GM21447 (cell line): ENCODE measurements around the gene KYAT1.

Experiments used
- ATAC-seq: cut with Tn5 transposase; IDR thresholded peaks from one replicate; pipeline ENCODE4 v1.9.1; 2021; ENCODE audit not compliant: unreplicated experiment

The KYAT1 gene

DNA sequence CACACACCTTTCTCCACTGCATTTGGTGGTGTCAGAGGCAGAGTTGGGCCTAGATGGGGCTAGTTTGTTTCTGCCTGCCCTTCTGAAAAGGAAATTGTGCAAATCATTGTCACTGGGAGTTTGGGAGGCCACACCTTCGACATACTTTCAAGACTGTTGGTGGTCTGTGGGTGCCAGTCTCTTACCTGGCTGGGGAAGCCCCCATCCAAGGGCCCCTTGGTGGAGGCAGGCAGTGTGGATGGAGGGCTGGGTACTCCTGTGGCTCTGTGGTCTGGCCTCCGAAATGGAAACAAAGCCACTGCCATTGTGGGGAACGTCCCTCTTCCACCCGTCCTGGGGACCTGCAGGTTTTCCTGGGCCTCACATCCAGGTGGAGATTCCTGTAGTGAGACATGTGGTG is 28.1 kb upstream of the KYAT1 start:
- no peak for ATAC-seq

DNA sequence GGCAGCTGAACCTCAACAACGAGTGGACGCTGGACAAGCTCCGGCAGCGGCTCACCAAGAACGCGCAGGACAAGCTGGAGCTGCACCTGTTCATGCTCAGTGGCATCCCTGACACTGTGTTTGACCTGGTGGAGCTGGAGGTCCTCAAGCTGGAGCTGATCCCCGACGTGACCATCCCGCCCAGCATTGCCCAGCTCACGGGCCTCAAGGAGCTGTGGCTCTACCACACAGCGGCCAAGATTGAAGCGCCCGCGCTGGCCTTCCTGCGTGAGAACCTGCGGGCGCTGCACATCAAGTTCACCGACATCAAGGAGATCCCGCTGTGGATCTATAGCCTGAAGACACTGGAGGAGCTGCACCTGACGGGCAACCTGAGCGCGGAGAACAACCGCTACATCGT is 26.6 kb upstream of the KYAT1 start:
- no peak for ATAC-seq

DNA sequence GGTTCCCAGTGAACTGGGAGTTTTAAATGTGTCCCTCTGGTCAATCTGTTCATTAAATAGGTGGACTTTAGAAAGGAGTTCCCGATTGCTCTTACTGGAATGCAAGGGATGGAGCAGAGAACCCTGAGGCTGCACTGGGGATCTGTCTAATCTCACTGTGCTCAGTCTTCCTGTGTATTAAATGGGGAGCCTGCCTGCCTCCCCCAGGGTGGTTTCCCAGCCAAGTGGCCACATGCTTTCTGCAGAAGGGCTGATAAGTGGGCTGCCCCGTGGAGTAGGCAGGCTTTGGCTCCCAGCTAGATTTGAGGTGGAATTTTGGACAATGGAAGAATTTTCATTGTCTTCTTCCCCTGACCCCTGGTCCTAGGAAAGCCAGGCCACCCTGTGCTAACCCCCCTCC is 25.0 kb upstream of the KYAT1 start:
- no peak for ATAC-seq

DNA sequence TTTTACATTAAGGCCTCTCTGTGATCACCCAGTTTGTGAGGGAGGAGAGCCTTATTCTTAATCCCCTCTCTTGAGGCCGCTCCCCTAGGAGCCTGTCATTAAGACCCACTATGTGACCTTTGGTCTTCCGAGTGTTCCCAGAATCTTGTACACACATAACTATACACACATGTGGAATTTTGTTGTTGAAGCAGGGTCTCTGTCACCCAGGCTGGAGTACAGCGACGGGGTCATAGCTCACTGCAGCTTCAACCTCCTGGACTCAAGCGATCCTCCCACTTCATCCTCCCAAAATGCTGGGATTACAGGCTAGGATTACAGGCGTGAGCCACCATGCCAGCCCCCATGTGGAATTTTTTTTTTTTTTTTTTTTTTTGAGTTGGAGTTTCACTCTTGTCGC is 24.2 kb upstream of the KYAT1 start:
- ATAC-seq = no peak

DNA sequence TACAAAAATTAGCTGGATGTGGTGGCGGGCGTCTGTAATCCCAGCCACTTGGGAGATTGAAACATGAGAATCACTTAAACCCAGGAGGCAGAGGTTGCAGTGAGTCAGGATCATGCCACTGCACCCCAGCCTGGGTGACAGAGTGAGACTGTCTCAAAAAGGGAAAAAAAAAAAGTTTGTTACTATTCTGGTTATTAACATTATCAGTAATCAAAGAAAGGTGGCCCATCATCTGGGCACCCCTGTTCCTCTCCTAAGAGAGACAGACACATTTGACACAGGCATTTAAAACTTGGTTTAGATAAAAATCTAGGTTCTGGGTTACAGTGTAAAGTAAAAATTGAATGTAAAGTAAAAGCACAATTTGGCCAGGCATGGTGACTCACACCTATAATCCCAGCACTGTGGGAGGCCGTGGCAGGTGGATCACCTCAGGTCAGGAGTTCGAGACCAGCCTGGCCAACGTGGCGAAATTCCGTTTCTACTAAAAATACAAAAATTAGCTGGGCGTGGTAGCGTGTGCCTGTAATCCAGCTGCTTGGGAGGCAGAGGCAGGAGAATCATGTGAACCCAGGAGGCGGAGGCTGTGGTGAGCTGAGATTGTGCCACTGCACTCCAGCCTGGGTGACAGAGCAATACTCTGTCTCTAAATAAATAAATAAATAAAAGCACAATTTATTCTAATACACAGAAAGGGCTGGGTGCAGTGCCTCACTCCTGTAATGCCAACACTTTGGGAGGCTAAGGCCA is 22.3 kb upstream of the KYAT1 start:
- ATAC-seq = no peak

DNA sequence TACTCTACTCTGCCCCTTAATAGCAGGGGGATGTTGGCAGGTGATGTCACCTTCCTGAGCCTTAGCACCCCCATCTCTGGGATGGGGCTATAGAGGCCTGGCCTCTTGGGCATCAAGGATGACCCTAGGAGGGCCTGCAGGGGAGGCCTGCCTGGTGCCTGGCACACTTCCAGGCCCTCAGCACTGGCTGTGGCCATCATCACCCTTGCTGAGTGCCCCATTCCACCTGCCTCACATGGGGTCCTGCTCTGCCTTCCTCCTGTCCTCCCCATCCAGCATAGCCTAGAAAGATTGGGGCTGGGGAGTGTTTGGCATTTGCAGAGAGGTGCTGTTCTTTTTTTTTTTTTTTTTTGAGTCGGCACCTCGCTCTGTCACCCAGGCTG is 21.3 kb upstream of the KYAT1 start:
- ATAC-seq = no peak

DNA sequence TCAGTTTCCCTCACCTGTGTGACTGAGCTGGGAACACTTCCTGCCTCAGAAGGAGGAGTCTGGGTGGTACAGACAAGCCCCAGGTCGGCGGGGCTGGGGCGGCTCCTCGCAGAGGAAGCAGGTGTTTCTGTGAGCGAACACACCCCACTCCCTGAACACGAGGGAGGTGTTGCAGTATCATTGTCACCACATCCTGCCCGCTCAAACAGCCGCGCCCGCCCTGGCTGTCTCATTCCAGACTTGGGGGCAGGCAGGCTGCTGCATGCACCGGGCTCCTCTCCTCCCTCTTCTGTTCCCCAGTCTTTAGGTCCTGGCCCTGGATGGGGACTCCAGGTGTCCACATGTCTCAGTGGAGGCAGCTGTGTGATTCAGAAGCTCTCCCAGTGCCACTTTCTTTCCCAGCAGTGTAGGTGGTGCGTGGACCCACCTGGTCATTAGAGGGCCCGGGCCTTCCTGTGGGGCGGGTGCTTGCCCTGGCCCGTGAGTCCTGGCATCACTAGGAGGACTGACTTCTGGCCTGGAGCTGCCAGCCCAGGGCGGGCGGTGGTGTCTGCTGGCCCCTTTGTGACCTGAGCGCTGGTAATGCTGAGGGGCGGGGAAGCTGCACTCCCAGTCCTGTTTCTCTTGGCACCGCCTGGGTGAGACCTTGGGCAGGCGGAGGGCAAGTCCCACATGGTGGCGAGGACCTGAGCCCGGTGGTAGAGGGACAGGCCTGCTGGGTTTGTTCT is 20.8 kb upstream of the KYAT1 start:
- ATAC-seq = peak; percentile 89

DNA sequence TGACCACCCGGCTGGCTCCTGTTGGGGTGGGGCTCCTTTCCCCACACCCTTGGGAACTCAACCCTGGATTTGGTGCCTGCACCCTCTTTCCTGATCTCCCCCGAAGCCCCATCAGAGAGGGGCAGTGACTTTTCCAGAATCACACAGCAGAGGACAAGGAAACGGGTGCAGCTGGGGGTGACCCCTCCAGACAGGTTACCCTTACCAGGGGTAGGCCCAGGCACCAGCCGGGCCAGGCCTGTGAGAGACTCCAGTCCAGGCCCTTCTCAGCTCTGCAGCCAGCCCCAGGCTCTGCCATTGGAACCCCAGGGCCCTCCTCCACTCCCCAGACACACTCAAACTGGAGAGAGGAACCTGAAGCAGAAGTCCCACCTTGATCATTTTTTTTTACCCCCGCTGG is 20.1 kb upstream of the KYAT1 start:
- no peak for ATAC-seq

DNA sequence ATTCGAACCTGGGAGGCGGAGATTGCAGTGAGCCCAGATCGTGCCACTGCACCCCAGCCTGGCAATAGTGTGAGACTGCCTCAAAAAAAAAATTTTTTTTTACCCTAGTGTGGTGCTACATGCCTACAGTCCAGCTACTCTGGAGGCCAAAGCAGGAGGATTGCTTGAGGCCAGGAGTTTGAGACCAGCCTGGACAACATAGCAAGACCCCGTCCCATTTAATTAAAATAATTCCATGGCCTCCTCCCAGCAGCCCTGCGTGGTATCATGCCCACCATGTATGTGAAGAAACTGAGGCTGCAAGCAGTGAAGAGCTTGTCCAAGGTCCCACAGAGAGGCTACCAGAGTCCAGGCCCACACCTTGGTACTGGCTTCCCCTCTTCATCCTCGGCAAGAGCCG is 19.6 kb upstream of the KYAT1 start:
- no peak for ATAC-seq

DNA sequence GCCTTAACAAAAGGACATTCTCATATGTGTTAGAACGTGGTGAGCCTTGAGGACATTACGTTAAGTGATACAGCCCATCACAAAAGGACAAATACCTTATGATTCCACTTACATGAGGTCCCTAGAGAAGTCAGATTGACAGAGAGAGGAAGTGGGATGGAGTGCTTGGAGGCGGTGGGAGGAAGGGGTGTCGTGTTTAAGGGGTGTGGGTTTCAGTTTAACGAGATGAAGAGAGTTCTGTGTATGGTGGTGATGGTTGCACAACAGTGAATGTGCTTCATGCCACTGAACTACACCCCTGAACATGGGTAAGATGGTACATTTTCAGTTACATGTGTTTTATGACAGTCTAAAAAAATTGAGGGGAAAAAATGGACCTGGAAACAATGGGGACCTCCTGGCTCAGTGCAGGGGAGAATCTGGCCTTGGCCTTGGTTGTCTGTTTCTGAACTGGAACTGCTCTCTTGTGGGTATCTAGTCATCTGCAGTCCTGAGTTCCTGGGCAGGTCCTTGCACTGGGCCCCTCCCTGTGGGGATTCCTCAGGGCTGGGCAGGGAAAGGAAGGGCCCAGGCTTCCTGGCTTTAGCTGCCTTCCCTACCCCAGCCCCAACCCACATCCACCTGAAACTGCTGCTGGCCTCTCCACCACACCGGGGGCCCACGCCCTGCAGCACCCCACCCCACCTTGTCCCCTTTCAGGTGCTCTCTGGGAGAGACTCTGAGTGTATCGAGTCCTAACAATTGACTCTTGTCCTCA is 18.0 kb upstream of the KYAT1 start:
- ATAC-seq = no peak

DNA sequence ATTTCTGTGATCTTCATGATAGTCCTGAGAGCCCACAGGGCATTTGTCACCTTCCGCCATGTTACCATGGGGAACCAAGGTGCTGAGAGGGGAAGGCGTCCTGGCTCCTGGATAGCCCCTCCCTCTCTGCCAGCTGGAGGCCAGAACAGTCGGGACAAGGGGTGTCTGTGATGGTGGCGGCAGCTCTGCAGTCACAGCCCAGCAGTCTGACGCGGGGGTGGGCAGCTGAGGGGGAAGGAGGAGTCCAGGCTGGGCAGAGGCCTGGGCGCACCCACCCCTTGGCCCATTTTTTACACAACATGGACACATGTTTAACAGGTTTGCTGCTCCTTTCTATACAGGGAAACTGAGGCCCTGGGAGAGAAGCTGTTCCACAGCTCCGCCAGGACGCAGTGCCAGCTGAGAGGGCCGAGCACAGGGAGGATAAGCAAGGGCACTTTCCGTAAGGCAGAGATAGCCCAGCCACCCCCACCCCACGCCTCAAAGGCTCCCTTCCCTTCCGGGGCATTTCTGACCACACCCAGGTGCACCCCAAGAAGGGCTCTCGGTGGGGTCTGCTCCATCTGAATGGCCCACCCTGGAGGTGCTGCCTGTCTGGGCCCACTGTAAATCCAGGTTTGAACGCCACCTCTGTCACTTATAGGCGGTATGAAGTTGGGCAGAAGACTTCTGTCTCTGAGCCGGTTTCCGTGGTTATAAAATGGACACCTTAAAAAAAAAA is 17.3 kb upstream of the KYAT1 start:
- no peak for ATAC-seq

DNA sequence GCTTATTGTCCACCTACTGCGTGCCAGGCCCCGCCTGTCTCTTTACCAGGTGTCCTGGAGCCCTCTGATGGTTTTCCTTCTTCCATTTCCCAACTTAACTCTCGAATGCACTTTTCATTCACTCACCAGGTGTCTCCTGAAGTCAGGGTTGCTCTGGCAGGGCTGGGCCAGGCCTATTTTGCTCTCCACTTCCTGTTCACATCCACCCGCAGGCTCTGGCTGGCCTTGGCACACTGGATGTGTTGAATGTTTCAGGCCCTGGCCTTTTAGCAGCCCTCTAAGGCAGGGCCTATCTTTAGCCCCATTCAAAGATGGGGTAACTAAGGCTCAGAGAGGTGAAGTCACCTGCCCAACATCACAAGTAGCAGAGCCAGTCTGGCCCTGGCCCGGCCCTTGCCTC is 16.6 kb upstream of the KYAT1 start:
- no peak for ATAC-seq

DNA sequence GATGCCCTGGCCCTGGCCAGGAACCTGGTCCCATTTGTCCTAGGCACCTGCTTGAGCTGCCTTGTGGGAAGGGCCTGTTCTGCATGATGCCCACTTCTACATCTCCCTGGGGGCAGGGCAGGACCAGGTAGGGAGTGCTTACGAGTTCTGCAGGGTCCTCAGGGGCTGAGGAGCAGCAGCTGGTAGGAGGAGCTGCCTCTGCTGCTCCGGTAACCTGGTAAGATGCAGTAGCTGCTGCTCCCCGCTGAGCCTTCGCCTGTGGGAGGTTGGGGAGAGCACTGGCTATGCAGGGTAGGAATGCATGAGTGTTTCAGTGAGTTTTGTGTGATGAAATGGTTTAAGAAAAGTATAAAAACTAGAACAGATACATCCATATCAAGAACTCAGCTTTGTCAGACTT is 13.8 kb upstream of the KYAT1 start:
- no peak for ATAC-seq

DNA sequence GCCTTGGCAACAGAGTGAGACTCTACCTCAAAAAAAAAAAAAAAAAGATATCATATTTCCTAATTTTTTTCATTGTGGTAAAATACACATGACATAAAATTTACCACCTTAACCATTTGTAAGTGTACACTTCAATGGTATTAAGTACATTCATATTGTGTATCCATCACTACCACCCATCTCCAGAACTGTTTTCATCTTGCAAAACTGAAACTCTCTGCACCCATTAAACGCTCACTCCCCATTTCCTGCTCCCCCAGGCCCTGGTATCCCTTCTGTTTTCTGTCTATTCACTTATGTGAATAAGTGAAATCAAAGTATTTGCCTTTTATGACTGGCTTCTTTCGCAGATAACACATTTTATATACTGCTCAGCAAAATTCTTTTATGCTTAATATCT is 13.0 kb upstream of the KYAT1 start:
- no peak for ATAC-seq

DNA sequence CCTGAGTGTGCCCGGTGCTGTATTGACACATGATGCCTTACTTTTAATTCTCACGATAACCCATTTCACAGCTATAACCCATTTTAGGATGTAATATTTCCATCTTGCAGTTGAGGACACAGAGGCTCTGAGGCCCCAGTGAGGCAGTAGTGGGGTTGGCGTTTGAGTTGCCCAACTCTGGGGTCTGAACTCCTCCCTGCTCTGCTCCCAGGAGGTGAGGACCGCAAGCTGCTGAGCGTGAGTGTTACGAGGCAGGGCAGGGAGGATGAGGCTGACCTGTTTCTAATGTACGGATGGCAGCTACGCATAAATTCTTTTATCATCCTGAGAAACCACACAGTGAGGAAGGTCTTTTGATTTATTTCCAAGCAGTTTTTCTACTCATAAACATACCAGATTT is 11.6 kb upstream of the KYAT1 start:
- ATAC-seq = no peak

DNA sequence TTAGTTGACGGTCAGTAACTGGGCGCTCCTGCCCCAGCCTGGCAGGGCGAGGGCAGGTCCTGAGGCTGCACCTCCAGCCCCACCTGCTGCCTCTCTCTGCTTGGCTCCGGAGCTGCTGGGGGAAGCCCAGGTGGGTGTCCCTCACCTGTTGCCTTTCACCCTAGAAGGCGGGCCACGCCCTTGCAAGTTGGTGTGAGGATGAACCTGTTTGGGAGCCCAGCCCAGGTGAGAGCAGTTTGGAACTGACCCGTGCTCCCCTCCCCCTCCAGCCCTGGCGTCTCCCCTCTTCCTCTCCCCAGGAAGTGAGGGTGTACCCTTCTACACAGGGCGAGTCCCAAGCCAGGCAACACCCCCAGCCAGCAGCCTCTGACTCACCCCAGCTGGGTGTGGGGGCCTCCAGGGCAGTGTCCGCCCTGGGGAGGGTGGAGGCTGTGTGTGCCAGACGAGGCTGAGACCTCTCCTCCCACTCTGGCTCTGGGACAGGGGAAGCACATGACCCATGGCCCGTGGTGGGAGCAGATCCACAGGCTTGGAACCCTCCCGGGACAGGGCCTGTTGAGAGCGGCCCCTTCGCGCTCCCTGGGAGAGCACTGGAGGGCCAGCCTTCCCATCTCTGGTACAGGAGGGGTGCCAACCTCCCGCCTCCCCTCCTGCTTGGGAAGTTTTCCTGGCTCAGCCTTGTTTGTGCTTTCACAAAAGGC is 10.6 kb upstream of the KYAT1 start:
- no peak for ATAC-seq

DNA sequence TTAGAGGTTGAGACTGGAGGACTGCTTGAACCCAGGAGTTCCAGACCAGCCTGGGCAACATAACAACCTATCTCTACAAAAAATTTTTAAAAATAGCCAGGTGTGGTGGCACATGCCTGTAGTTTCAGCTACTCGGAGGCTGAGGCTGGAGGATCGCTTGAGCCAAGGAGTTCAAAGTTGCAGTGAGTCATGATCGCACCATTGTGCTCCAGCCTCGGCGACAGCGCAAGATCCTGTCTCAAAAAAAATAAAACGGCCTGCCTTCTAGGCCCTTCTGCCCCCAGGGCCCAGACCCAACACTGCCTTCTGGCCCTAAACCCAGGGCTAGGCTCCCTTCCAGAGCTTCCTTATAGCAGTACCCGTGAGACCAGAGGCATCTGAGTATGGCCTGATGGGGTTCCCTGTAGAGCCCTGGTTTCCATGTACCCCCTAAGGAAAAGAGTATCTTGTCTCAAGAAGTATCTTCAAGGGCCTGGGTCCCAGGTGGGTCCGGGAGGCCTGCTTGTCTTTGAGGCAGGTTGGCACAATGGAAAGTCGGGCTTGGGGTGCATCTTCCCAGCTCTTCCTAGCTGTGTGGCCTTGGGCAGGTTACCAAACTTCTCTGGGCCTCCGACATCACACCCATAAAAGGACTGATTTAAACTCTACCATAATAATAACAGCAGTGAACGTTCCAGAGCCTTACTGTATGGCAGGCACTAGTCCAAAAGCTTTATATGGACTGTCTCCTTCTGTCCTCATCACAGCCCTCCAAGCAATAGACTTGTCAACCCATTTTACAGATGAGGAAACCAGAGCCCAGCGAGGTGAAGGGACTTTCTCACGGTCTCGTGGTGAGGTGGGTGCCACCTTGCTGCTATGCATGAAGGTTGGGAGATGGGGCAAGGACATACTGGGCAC is 9.8 kb upstream of the KYAT1 start:
- ATAC-seq = no peak

DNA sequence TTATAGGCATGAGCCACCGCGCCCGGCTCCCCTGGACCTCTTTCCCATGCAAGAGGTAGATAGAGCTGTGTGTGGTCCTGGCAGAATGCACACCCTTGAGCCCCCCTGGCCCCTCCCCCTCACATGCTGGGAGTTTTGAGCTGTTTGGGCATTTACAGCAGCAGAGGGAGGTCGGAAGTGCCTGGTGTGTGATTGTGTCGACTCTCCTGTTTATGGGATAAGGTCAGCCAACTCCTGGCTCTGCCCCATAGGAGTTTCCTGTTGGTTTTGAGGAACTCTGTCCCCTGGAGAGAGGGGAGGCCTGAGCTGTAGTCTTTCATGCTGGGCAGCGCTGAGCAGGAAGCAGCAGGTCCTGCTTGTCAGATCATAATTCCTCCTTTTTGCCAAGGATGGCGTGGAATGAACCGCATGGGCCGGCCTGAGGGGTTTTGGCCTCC is 6.2 kb upstream of the KYAT1 start:
- no peak for ATAC-seq

DNA sequence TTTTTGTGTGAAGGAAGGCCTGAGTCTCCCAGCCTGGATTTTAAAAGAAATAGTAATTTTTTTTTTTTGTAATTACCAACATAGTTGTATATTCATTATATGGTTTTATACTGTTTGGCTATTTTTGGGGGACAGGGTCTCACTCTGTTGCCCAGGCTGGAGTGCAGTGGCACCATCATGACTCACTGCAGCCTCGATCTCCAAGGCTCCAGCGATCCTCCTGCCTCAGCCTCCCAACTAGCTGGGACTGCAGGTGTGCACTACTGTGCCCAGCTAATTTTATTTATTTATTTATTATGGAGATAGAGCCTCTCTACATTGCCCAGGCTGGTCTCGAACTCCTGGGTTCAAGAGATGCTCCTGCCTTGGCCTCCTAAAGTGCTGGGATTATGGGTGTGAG is 5.3 kb upstream of the KYAT1 start:
- no peak for ATAC-seq
